CD4-positive, alpha-beta T cell treated with Interleukin-6 for 4 hours (primary cell): ENCODE data around the gene ARID5B.

Source experiments
- DNase-seq: peaks from one replicate; pipeline ENCODE4 v3.0.0-alpha.2; 2020; ENCODE audit warnings: mixed read lengths

ARID5B gene

GRCh38 chr10:61900829-61901792 lies at the start of gene ARID5B:
Gene ARID5B, plus strand, starts transcription at chr10:61901699. Its CDS starts 11 bp downstream, at chr10:61901710.
- peak; percentile 68 for DNase-seq

- no peak for DNase-seq
Measured at GRCh38 chr10:61852261-61852660, 49.2 kb upstream of the ARID5B start.

- no peak for DNase-seq
Measured at GRCh38 chr10:61855771-61856170, 45.7 kb upstream of the ARID5B start.

GRCh38 chr10:61857746-61858145 lies 43.8 kb upstream of the ARID5B start:
- DNase-seq = no peak

GRCh38 chr10:61859786-61860185 lies 41.7 kb upstream of the ARID5B start:
- DNase-seq = no peak

GRCh38 chr10:61860964-61861758 lies 40.3 kb upstream of the ARID5B start:
- no peak for DNase-seq

- no peak for DNase-seq
Measured at GRCh38 chr10:61863981-61864380, 37.5 kb upstream of the ARID5B start.

- no peak for DNase-seq
Measured at GRCh38 chr10:61866700-61867368, 34.7 kb upstream of the ARID5B start.

- DNase-seq = peak; percentile 28
Measured at GRCh38 chr10:61867374-61867773, 34.1 kb upstream of the ARID5B start.

- DNase-seq = peak; percentile 70
Measured at GRCh38 chr10:61867817-61868216, 33.7 kb upstream of the ARID5B start.

GRCh38 chr10:61869041-61869675 lies 32.3 kb upstream of the ARID5B start:
- no peak for DNase-seq

GRCh38 chr10:61869774-61870525 lies 31.5 kb upstream of the ARID5B start:
- DNase-seq = no peak

GRCh38 chr10:61870526-61870895 lies 31.0 kb upstream of the ARID5B start:
- no peak for DNase-seq

- no peak for DNase-seq
Measured at GRCh38 chr10:61871487-61871886, 30.0 kb upstream of the ARID5B start.

- DNase-seq = no peak
Measured at GRCh38 chr10:61877887-61878739, 23.4 kb upstream of the ARID5B start.

GRCh38 chr10:61878740-61879068 lies 22.8 kb upstream of the ARID5B start:
- DNase-seq = no peak

GRCh38 chr10:61882621-61883370 lies 18.7 kb upstream of the ARID5B start:
- DNase-seq = no peak

GRCh38 chr10:61883371-61884025 lies 18.0 kb upstream of the ARID5B start:
- DNase-seq = no peak

- no peak for DNase-seq
Measured at GRCh38 chr10:61887772-61888171, 13.7 kb upstream of the ARID5B start.

GRCh38 chr10:61888744-61889143 lies 12.8 kb upstream of the ARID5B start:
- no peak for DNase-seq
